Ascending aorta (tissue), 2 donors: ENCODE measurements around the gene LPAR2. TPM values are rescaled to one million over a fixed set of nuclear protein-coding genes. Genes with fewer than 3 reads are reported as not detected.

Experiments
- DNase-seq, 2 donors: peaks; one replicate each; pipeline ENCODE4 v3.0.0-alpha.2; 2019; ENCODE audit warnings: low spot score in 2 of 2
- H3K27ac ChIP-seq, 2 donors: fragments of 200-600 bp; sonication (generic); one replicate each; pipeline ENCODE4 v1.5.1; 2016 to 2017; ENCODE audit warnings: mild to moderate bottlenecking in 1 of 2
- H3K27me3 ChIP-seq: fragments of 200-600 bp; sonication (generic); one replicate; pipeline ENCODE4 v1.5.1; 2017
- H3K36me3 ChIP-seq, 2 donors: fragments of 200-600 bp; sonication (generic); one replicate each; pipeline ENCODE4 v1.5.1; 2016
- H3K4me1 ChIP-seq, 2 donors: fragments of 200-600 bp; sonication (generic); one replicate each; pipeline ENCODE4 v1.5.1; 2016 to 2017; ENCODE audit warnings: mild to moderate bottlenecking in 1 of 2
- H3K4me3 ChIP-seq, 2 donors: fragments of 200-600 bp; sonication (generic); one replicate each; pipeline ENCODE4 v1.5.1; 2016 to 2017; ENCODE audit warnings: mild to moderate bottlenecking in 1 of 2
- H3K9me3 ChIP-seq, 2 donors: fragments of 200-600 bp; sonication (generic); one replicate each; pipeline ENCODE4 v1.5.1; 2016
- CTCF ChIP-seq, 3 experiments: fragments of 200-600 bp in 2 of 3; fragments of 450-650 bp in 1 of 3; sonication (generic) in 2 of 3; IDR thresholded peaks; one replicate each; pipeline ENCODE4 v1.5.1; 2016 to 2019; ENCODE audit warnings: antibody characterized with exemption in 3 of 3, mild to moderate bottlenecking in 1 of 3, moderate library complexity in 1 of 3
- intact Hi-C: fragments of 100-400 bp; cut with DNase I; formaldehyde crosslinking; loops from one replicate; pipeline ENCODE4 v1.15.1; 2023
- total RNA-seq: library from RNA; depleted of rRNA; stranded (reverse); fragments of >200 nt; gene quantifications from one replicate; pipeline ENCODE4 v1.1.0, GENCODE V29; 2016

LPAR2 gene
- total RNA-seq, 1 donor from 2014 or later: 0.75 TPM

GRCh38 chr19:19661675-19662251 lies 33.7 kb upstream of the LPAR2 start:
- intact Hi-C loops: loop anchor here (5.0 to 10.0 kb wide), 4 partner anchors 241 to 763 kb away; partner anchors contain the start of genes GATAD2A, ZNF682 and ZNF93
- Histone ChIP-seq H3K27ac (no peak overlapping the region), H3K4me3 (peak overlapping the region in 1 of 2 donors; percentile 80), H3K9me3 (no peaks in the 10 kb centered on the region), H3K4me1 (peaks cover 6 to 13% of the 10 kb centered on the region in 2 donors), H3K27me3 (no peaks in the 10 kb centered on the region), H3K36me3 (peaks cover 26 to 33% of the 10 kb centered on the region in 2 donors)
- DNase-seq: peak in 1 of 2 donors; percentile 62
- TF ChIP-seq CTCF (IDR thresholded peaks at IDR 0.05): no peak

- DNase-seq: no peak
- intact Hi-C loops: loop anchor here (5.0 to 10.0 kb wide), 4 partner anchors 241 to 764 kb away; partner anchors contain the start of genes GATAD2A, ZNF682 and ZNF93
- Histone ChIP-seq H3K36me3 (peaks cover 32 to 39% of the 10 kb centered on the region in 2 donors), H3K4me3 (no peak overlapping the region), H3K27ac (no peak overlapping the region), H3K27me3 (no peaks in the 10 kb centered on the region), H3K9me3 (no peaks in the 10 kb centered on the region), H3K4me1 (peaks cover 6 to 13% of the 10 kb centered on the region in 2 donors)
- no peak for TF ChIP-seq CTCF (IDR thresholded peaks at IDR 0.05)
These were observed 33.2 kb upstream of the LPAR2 start for GRCh38 chr19:19661141-19661674.

- Histone ChIP-seq H3K4me1 (peaks cover 6 to 13% of the 10 kb centered on the region in 2 donors), H3K36me3 (peaks cover 46 to 53% of the 10 kb centered on the region in 2 donors), H3K4me3 (no peak overlapping the region), H3K9me3 (no peaks in the 10 kb centered on the region), H3K27me3 (no peaks in the 10 kb centered on the region), H3K27ac (no peak overlapping the region)
- intact Hi-C loops: loop anchor here (5.0 to 10.0 kb wide), 4 partner anchors 243 to 765 kb away; partner anchors contain the start of genes GATAD2A, ZNF682 and ZNF93
- TF ChIP-seq CTCF (IDR thresholded peaks at IDR 0.05): no peak
- no peak for DNase-seq
These were observed 31.7 kb upstream of the LPAR2 start for GRCh38 chr19:19659646-19660245.

- no peaks in the 10 kb centered on the region for H3K27me3 ChIP-seq
- peaks cover 69 to 77% of the 10 kb centered on the region in 2 donors for H3K36me3 ChIP-seq
These were observed 29.4 kb upstream of the LPAR2 start for GRCh38 chr19:19657397-19657783.

More at GRCh38 chr19:19657397-19657783, 29.4 kb upstream of the LPAR2 start:
- DNase-seq: no peak
- intact Hi-C loops: no loop called here
- Histone ChIP-seq H3K4me3 (no peak overlapping the region), H3K27ac (no peak overlapping the region), H3K9me3 (no peaks in the 10 kb centered on the region), H3K4me1 (peaks cover 4 to 7% of the 10 kb centered on the region in 2 donors)
- no peak for TF ChIP-seq CTCF (IDR thresholded peaks at IDR 0.05)
